ENCODE results near the gene HTT-AS.

HTT-AS gene

DNA sequence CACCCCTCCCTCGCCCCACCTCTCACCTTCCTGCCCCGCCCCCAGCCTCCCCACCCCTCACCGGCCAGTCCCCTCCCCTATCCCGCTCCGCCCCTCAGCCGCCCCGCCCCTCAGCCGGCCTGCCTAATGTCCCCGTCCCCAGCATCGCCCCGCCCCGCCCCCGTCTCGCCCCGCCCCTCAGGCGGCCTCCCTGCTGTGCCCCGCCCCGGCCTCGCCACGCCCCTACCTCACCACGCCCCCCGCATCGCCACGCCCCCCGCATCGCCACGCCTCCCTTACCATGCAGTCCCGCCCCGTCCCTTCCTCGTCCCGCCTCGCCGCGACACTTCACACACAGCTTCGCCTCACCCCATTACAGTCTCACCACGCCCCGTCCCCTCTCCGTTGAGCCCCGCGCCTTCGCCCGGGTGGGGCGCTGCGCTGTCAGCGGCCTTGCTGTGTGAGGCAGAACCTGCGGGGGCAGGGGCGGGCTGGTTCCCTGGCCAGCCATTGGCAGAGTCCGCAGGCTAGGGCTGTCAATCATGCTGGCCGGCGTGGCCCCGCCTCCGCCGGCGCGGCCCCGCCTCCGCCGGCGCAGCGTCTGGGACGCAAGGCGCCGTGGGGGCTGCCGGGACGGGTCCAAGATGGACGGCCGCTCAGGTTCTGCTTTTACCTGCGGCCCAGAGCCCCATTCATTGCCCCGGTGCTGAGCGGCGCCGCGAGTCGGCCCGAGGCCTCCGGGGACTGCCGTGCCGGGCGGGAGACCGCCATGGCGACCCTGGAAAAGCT, at the start of gene HTT-AS, which contains the start of gene HTT:
Gene HTT-AS (minus strand): TSS at position 461 of the 768 bp plus-strand sequence.
Gene HTT (plus strand): TSS at position 604 of the 768 bp plus-strand sequence. CDS start 145 bp downstream, at position 749.
- DNase-seq (ENCODE audit: low read depth) = peak; percentile 97
- TF ChIP-seq, protein P1, sequence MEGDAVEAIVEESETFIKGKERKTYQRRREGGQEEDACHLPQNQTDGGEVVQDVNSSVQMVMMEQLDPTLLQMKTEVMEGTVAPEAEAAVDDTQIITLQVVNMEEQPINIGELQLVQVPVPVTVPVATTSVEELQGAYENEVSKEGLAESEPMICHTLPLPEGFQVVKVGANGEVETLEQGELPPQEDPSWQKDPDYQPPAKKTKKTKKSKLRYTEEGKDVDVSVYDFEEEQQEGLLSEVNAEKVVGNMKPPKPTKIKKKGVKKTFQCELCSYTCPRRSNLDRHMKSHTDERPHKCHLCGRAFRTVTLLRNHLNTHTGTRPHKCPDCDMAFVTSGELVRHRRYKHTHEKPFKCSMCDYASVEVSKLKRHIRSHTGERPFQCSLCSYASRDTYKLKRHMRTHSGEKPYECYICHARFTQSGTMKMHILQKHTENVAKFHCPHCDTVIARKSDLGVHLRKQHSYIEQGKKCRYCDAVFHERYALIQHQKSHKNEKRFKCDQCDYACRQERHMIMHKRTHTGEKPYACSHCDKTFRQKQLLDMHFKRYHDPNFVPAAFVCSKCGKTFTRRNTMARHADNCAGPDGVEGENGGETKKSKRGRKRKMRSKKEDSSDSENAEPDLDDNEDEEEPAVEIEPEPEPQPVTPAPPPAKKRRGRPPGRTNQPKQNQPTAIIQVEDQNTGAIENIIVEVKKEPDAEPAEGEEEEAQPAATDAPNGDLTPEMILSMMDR (IDR thresholded peaks at IDR 0.05; ENCODE audit: insufficient read depth, low read depth, low read length, missing control alignments) = no peak
- H3K4me3 ChIP-seq (ENCODE audit: low read depth, low read length) = peak within 1 kb of the TSS; percentile 91

DNA sequence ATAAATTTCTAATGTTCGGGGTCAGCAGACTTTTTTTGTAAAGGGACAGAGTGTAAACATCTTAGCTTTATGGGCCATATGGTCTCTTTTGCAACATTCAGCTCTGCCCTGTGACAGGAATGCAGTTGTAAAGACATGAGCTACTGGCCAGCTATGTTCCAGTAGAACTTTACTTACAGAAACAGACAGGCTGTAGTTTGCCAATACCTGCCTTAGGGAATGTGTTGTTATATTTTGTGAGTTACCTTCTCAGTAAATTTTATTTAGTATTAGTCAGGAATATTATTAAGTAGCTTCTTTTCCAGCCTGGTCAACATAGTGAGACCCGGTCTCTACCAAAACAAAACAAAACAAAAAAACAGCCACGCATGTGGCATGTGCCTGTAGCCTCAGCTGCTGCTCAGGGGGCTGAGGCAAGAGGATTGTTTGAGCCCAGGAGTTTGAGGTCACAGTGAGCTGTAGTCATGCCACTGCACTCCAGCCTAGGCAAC, 48.9 kb upstream of the HTT-AS start:
- TF ChIP-seq, protein P1 (IDR thresholded peaks at IDR 0.05; ENCODE audit: insufficient read depth, low read depth, low read length, missing control alignments) = no peak
- no peak for DNase-seq (ENCODE audit: low read depth)

DNA sequence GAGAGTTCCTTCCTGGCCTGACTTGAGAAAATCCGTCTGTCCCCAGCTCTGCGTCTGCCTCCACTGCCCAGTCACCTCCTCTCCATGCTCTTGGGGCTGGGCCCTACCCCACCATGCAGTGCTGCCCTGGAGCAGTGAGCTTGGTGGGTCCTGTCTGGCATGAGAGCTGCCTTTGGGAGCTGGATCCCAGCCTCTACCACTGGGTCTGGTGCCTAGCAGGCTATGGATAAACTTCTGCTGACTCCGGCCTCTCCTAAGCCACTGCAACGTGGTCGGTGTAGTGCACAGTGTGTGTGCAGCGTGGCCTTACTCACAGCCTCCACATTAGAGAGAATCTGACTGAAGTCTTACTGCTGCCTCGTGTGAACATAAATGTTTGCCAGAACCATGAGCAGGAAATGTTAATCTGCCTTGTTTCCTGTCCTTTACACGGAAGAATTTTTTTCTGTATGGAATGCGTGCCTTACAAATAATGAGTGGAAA, 47.8 kb upstream of the HTT-AS start:
- DNase-seq (ENCODE audit: low read depth) = no peak
- no peak overlapping the region for H3K4me3 ChIP-seq (ENCODE audit: low read depth, low read length)
- TF ChIP-seq, protein P1 (IDR thresholded peaks at IDR 0.05; ENCODE audit: insufficient read depth, low read depth, low read length, missing control alignments) = no peak

More for the DNA sequence above, 48.9 kb upstream of the HTT-AS start:
- no peak overlapping the region for H3K4me3 ChIP-seq (ENCODE audit: low read depth, low read length)

DNA sequence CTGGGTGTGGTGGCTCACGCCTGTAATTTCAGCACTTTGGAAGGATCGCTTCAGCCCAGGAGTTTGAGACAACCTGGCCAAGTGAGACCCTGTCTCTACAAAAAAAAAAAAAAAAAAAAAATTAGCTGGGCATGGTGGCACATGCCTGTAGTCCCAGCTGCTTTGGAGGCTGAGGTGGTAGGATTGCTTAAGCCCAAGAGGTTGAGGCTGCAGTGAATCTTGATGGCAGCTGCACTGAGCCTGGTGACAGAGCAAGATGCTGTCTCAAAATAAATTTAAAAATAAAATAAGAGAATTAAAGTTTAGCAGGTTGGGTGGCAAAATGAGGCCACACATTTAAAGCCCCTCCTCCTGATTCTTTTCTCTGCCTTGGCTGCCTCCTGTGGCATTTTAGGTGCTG, 47.3 kb upstream of the HTT-AS start:
- no peak overlapping the region for H3K4me3 ChIP-seq (ENCODE audit: low read depth, low read length)
- no peak for DNase-seq (ENCODE audit: low read depth)
- TF ChIP-seq, protein P1 (IDR thresholded peaks at IDR 0.05; ENCODE audit: insufficient read depth, low read depth, low read length, missing control alignments) = no peak

DNA sequence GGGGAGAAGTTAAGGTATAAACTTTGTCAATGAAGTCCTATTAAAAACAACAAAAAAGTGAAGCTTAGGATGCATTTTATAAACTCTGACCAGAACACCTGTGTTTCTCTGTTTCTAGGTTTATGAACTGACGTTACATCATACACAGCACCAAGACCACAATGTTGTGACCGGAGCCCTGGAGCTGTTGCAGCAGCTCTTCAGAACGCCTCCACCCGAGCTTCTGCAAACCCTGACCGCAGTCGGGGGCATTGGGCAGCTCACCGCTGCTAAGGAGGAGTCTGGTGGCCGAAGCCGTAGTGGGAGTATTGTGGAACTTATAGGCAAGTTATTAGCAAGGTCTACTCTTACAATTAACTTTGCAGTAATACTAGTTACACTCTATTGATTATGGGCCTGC, 46.8 kb upstream of the HTT-AS start:
- TF ChIP-seq, protein P1 (IDR thresholded peaks at IDR 0.05; ENCODE audit: insufficient read depth, low read depth, low read length, missing control alignments) = no peak
- no peak overlapping the region for H3K4me3 ChIP-seq (ENCODE audit: low read depth, low read length)
- DNase-seq (ENCODE audit: low read depth) = no peak

DNA sequence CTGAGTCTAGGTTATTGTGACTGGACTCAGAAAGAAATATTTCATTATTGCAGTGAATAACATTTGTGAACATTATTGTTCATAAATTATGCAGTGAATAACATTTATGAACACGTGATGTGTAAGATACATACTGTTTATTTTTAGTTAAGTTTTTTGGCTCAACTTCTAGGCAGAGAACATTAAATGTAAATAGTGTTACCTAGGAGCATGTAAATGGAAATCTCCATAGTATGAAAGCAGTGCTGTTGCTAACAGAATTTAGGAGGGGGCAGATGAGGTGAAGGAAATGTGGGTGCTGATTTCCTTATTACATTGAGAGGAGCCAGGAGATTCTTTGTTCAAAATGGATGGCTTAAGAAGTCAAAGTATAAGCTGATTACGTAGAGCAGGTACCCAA, 45.1 kb upstream of the HTT-AS start:
- no peak for DNase-seq (ENCODE audit: low read depth)
- TF ChIP-seq, protein P1 (IDR thresholded peaks at IDR 0.05; ENCODE audit: insufficient read depth, low read depth, low read length, missing control alignments) = no peak
- no peak overlapping the region for H3K4me3 ChIP-seq (ENCODE audit: low read depth, low read length)
